Stimulated activated CD8-positive, alpha-beta memory T cell treated with anti-CD3 and anti-CD28 coated beads, Interleukin-15, amount 100 ng/mL, for 1 hour (primary cell): ENCODE data around the gene FOXP3.

ENCODE experiments used
- DNase-seq: peaks from one replicate; pipeline ENCODE4 v3.0.0-alpha.2; 2020; ENCODE audit warnings: low read depth

FOXP3 gene

DNA sequence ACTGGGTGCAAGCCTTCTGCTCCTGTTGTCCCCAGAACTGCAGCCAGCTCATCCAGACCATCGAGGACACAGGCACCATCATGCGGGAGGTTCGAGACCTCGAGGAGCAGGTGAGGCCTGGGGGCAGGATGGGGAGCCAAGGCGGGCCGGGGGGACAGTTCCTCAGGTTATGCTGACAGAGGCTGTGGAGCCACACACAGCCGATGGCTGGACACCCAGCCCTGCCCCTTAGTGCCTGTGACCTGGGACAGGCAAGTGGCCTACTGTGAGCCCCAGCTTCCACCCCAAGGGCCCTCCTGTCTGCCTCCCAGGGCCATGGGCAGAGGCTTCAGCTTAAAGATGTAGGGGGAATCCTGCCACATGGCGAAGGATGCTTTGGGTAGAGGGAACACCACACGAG lies 14.9 kb downstream of the FOXP3 start:
- DNase-seq: no peak

DNA sequence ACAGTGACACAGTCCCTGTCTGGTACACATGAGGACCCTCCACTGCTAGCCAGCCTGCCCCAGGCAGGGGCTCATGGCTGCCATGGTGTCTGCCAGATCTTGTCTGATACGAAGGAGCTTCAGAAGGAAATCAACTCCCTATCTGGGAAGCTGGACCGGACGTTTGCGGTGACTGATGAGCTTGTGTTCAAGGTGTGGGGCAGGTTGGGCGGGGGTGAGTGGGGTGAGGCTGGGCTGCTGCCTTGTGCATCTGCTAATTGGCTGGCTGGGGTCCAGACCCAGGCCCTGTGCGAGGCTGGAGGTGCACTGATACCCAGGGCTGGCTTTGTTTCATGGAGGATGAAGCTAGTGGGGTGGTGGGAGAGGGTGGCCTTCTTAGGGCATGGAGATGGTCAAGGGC lies 15.4 kb downstream of the FOXP3 start:
- no peak for DNase-seq

- no peak for DNase-seq
Measured at GRCh38 chrX:49247916-49248811, 16.3 kb downstream of the FOXP3 start.

- DNase-seq: no peak
Measured at GRCh38 chrX:49247346-49247745, 17.2 kb downstream of the FOXP3 start.

DNA sequence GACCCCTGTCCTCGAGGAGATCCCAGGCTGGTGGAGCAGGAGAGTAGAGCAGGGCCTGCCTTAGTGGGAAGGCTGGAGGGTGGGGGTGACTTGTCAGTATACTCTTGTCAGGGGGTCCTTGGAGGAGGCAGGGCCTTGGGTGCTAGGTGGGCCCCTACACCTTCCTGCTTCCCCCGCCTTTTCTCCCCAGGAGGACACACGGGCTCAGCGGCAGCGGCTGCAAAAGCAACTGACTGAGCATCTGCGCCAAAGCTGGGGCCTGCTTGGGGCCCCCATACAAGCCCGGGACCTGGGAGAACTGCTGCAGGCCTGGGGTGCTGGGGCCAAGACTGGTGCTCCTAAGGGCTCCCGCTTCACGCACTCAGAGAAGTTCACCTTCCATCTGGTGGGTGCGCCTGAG lies 18.0 kb downstream of the FOXP3 start:
- no peak for DNase-seq

DNA sequence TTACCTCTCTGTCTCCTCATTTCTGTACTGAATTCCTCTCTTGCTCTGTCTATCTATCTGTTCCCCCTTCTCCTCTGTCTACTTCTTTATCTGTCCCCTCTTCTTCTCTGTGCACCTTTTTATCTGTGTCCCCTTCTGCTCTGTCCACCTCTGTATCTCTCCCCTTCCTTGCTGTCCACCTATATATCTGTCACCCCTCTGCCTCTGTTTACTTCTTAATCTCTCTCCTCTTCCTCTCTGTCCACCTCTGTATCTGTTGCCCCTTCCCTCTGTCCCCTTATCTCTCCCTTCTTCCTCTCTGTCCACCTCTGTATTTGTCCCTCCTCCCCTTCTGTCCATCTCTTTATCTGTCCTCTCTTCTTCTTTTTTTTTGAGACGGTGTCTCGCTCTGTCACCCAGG lies 20.3 kb downstream of the FOXP3 start:
- DNase-seq: no peak

- no peak for DNase-seq
Measured at GRCh38 chrX:49243166-49243565, 21.3 kb downstream of the FOXP3 start.

GRCh38 chrX:49242545-49243066 lies 21.9 kb downstream of the FOXP3 start:
- no peak for DNase-seq

DNA sequence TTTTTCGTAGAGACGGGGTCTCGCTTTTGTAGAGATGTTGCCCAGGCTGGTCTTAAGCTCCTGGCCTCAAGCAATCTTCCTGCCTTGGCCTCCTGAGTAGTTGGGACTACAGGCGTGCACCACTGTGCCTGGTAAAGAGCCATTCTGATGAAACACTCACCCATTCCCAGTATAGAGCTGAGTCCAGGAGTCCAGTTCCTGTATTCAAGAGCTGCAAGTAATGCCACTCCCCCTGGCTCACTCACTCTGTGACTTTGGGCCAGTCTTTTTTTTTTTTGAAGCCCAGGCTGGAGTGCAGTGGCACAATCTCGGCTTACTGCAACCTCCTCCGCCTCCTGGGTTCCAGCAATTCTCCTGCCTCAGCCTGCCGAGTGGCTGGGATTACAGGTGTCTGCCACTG lies 25.8 kb downstream of the FOXP3 start:
- no peak for DNase-seq

- no peak for DNase-seq
Measured at GRCh38 chrX:49237060-49237459, 27.4 kb downstream of the FOXP3 start.

- no peak for DNase-seq
Measured at GRCh38 chrX:49233887-49234555, 30.5 kb downstream of the FOXP3 start.

- DNase-seq: no peak
Measured at GRCh38 chrX:49233176-49233575, 31.3 kb downstream of the FOXP3 start, which contains the start of gene CACNA1F. CACNA1F (minus strand) TSS chrX:49233340; CDS start chrX:49233309, 31 bp downstream.

DNA sequence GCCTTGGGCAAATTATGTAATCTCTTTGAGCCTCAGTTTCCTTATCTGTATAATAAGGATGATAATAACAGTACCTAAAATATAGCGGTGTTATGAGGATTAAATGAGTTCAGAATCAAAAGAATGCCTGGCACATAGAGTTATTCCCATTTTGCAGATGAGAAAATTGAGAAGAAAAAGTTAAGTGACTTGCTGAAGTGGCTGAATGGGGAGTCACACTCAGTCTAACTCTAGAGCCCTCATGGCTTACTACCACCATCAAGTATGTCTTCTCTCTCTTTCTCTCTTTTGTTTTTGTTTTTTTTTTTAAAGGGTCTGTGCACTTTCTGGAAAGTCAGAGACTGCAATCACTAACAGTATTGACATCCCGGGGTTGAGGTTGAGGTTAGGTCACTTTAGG lies 32.0 kb downstream of the FOXP3 start:
- no peak for DNase-seq

- no peak for DNase-seq
Measured at GRCh38 chrX:49231333-49232000, 33.0 kb downstream of the FOXP3 start.

GRCh38 chrX:49230500-49231232 lies 33.8 kb downstream of the FOXP3 start:
- DNase-seq: peak; percentile 11

DNA sequence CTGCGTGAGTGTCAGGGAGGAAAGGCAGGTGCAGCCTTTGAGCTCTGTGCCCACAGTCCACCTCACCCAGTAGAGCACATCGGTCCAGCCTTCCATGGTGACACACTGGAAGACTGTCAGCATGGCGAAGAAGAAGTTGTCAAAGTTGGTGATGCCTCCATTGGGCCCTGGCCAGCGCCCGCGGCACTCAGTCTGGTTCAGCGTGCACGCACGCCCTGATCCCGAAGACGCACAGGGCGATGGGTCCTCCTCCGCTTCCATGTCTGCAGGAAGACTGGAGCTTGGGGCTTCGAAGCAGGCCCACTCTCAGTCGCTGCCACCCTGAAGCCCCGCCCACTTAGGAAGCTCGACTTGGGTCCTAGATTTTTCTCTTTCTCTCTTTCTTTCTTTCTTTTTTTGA lies 36.3 kb downstream of the FOXP3 start:
- DNase-seq: no peak

GRCh38 chrX:49227726-49228125 lies 36.8 kb downstream of the FOXP3 start:
- DNase-seq: no peak

DNA sequence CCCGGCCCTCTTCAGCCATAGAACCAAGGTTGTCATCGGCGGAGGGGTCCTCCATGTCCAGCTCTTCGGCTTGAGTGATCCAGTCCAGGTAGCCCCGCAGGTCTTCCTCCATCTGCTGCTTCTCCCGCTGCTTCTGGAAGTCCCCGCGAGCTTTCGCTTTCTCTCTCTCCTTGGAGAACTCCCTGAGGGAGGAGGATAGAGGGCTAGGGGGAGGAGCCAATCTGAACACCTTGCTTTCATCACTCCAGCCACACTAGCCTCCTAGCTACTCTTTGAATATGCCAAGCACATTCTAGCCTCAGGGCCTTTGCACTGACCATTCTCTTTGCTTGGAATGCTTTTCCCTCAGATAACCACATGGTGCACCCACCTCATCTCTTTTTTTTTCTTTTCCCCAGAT lies 37.6 kb downstream of the FOXP3 start:
- no peak for DNase-seq

DNA sequence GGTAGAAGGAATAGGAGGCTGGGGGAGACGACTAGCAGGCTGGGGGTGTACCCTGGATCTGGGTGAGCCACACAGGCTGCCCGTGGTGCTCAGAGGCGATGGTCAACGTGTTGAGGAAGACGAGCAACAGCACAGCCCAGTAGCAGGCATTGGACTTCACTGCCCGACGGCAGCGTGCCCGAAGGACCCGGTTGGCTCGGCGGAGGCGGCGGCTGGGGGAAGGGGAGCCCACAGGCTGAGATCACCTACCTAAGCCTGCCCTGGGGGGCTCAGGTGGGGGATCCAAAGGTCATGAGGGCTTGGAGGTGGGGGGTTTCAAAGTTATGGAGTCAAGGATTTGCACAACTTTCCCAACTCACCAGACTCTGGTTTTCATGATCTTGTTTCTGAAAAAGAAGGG lies 38.7 kb downstream of the FOXP3 start:
- no peak for DNase-seq

DNA sequence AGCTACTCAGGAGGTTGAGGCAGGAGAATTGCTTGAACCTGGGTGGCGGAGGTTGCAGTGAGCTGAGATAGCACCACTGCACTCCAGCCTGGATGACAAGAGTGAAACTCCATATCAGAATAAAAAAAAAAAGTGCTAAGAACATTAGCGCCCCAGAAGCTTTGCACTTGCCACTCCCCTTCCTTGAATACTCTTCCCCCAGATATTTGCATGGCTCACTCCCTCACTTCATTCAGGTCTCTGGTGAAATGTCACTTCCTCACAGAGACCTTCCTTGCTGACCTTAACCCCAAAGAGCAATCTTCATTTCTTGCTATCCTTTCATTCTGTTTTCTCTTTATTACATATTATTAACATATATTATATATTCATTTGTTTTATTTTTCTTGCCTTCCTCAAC lies 42.6 kb downstream of the FOXP3 start:
- DNase-seq: no peak

- no peak for DNase-seq
Measured at GRCh38 chrX:49220100-49220499, 44.4 kb downstream of the FOXP3 start.

GRCh38 chrX:49214996-49215526 lies 49.4 kb downstream of the FOXP3 start:
- no peak for DNase-seq
